HFF-Myc (cell line): ENCODE data around the gene RBM5.
A peak's percentile ranks its signal among the peaks of the same experiment; 100 is the strongest.

ENCODE experiments used
- DNase-seq: peaks from one replicate; pipeline ENCODE4 v3.0.0-alpha.2; 2011; ENCODE audit warnings: low read depth; ENCODE audit errors: extremely low read depth
- H3K4me3 ChIP-seq: replicated peaks from 2 replicates; pipeline ENCODE4 v1.5.1; 2011; ENCODE audit warnings: low read depth, mild to moderate bottlenecking, control low read depth, low read length
- CTCF ChIP-seq: IDR thresholded peaks from 2 replicates; pipeline ENCODE4 v1.5.1; 2012; ENCODE audit warnings: mild to moderate bottlenecking, low read depth, low read length, control low read depth; ENCODE audit errors: missing control alignments

Gene RBM5

GRCh38 chr3:50133283-50133615 is 44.5 kb downstream of the RBM5 start:
- TF ChIP-seq CTCF = no peak
- H3K4me3 ChIP-seq = no peak overlapping the region
- no peak for DNase-seq

GRCh38 chr3:50134367-50134766 is 45.6 kb downstream of the RBM5 start:
- no peak for DNase-seq
- TF ChIP-seq CTCF = no peak
- no peak overlapping the region for H3K4me3 ChIP-seq

GRCh38 chr3:50135964-50136363 is 47.2 kb downstream of the RBM5 start:
- H3K4me3 ChIP-seq = no peak overlapping the region
- DNase-seq = no peak
- no peak for TF ChIP-seq CTCF

- no peak overlapping the region for H3K4me3 ChIP-seq
- no peak for TF ChIP-seq CTCF
- DNase-seq = no peak
These were observed 48.1 kb downstream of the RBM5 start for GRCh38 chr3:50136714-50137405.

GRCh38 chr3:50137531-50137930 is 48.8 kb downstream of the RBM5 start:
- no peak for TF ChIP-seq CTCF
- no peak for DNase-seq
- H3K4me3 ChIP-seq = no peak overlapping the region

- DNase-seq = no peak
- peak overlapping the region; percentile 21; the same call in 1 of the 2 replicates for H3K4me3 ChIP-seq
- no peak for TF ChIP-seq CTCF
These were observed 49.8 kb downstream of the RBM5 start for GRCh38 chr3:50138266-50139200.
